Measurements from ENCODE around the gene SPDYE16.

DNA sequence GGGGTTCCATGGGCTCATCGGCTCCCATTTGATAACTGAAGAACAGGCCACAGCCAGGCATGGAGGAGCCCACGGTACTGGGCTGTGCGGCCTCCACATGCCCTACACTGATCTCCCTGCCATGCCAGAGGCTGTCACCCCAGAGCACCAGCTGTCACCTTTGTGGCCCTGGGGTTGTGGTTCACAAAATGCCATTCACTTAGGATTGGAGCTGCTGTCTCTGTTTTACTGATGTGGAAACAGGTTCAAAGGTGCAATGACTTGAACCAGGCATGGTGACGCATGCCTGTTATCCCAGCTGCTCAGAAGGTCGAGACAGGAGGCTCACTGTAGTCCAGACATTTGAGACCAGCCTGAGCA is 37.0 kb downstream of the SPDYE16 start:
- TF ChIP-seq, protein P1, sequence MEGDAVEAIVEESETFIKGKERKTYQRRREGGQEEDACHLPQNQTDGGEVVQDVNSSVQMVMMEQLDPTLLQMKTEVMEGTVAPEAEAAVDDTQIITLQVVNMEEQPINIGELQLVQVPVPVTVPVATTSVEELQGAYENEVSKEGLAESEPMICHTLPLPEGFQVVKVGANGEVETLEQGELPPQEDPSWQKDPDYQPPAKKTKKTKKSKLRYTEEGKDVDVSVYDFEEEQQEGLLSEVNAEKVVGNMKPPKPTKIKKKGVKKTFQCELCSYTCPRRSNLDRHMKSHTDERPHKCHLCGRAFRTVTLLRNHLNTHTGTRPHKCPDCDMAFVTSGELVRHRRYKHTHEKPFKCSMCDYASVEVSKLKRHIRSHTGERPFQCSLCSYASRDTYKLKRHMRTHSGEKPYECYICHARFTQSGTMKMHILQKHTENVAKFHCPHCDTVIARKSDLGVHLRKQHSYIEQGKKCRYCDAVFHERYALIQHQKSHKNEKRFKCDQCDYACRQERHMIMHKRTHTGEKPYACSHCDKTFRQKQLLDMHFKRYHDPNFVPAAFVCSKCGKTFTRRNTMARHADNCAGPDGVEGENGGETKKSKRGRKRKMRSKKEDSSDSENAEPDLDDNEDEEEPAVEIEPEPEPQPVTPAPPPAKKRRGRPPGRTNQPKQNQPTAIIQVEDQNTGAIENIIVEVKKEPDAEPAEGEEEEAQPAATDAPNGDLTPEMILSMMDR (IDR thresholded peaks at IDR 0.05) = no peak
- no peak for TF ChIP-seq POLR2A (IDR thresholded peaks at IDR 0.05)

Data from prostate gland (tissue), 2 donors.